CD4-positive, alpha-beta T cell treated with Interleukin-6 at 100 ng/mL for 8 hours (primary cell): ENCODE results near the gene PDXDC1.
A peak's percentile ranks its signal among the peaks of the same experiment; 100 is the strongest.
"Not testable (repeated sequence)": the region's sequence is repeated elsewhere in the genome, so short reads cannot be mapped to it uniquely, and the experiment has no call there.

Experiments used
- DNase-seq: peaks from one replicate; pipeline ENCODE4 v3.0.0-alpha.2; 2020; ENCODE audit warnings: mixed read lengths, low spot score

Gene PDXDC1, protein sequence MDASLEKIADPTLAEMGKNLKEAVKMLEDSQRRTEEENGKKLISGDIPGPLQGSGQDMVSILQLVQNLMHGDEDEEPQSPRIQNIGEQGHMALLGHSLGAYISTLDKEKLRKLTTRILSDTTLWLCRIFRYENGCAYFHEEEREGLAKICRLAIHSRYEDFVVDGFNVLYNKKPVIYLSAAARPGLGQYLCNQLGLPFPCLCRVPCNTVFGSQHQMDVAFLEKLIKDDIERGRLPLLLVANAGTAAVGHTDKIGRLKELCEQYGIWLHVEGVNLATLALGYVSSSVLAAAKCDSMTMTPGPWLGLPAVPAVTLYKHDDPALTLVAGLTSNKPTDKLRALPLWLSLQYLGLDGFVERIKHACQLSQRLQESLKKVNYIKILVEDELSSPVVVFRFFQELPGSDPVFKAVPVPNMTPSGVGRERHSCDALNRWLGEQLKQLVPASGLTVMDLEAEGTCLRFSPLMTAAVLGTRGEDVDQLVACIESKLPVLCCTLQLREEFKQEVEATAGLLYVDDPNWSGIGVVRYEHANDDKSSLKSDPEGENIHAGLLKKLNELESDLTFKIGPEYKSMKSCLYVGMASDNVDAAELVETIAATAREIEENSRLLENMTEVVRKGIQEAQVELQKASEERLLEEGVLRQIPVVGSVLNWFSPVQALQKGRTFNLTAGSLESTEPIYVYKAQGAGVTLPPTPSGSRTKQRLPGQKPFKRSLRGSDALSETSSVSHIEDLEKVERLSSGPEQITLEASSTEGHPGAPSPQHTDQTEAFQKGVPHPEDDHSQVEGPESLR

DNA sequence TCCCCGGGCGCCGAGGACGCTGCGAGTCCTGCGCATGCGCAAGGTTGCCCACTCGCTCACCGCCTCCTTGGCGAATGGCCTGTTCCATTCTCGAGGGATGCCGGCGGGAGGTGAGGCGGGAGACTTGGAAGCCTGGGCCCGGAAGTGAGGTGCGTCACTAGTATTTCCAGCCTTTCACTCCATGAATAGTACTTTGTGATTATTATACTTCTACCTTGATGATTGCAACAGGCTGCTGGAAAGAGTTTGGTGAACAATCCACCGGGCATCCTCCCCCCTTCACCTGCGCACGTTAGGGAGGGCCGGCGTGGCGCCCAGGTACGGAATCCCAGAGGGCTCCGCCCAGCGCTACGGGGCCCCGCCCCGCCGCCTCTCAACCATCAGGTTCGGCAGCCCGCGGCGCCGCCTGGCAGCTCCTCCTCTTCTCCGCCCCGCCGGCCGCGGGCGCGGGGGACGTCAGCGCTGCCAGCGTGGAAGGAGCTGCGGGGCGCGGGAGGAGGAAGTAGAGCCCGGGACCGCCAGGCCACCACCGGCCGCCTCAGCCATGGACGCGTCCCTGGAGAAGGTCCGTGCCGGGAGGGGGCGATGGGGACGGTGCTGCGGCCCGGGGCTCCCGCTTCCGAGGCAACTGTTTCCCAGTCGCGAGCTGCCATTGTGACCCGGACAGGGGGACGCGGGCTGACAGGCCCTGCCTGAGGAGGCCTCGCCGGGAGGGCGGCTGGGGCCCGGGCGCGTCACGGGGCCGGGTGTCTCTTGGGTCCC is at the start of gene PDXDC1:
PDXDC1 (plus strand) TSS at position 371 of the 762 bp plus-strand sequence; CDS start at position 545, 174 bp downstream.
- peak; percentile 95 for DNase-seq

DNA sequence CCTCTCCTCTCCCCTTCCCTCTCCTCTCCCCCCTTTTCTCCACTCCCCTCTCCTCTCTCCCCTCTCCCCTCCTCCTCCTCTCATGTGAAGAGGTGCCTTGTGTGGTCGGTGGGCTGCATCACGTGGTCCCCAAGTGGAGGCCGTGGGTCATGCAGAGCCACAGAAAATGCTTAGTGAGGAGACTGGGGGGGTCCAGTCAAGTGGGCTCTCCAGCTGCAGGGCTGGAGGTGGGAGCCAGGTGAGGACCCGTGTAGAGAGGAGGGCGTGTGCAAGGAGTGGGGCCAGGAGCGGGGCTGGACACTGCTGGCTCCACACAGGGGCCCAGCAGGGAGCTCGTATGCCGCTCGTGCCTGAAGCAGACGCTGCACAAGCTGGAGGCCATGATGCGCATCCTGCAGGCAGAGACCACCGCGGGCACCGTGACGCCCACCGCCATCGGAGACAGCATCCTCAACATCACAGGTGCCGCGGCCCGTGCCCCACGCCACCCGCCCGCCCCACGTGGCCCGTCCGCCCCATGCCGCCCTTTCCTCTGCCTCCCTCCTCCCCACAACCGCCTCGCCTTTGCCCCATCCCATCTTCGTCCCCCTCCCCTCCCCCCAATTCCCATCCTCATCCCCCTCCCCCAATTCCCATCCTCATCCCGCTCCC is 46.6 kb upstream of the PDXDC1 start:
- DNase-seq, result peak; percentile 0

DNA sequence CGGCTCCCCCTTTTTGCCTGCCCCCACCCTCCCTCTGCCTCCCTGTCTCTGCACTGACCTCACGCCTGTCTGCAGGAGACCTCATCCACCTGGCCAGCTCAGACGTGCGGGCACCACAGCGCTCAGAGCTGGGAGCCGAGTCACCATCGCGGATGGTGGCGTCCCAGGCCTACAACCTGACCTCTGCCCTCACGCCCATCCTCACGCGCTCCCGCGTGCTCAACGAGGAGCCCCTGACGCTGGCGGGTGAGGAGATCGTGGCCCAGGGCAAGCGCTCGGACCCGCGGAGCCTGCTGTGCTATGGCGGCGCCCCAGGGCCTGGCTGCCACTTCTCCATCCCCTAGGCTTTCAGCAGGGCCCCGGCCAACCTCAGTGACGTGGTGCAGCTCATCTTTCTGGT is 45.6 kb upstream of the PDXDC1 start:
- DNase-seq, result not testable (repeated sequence)

DNA sequence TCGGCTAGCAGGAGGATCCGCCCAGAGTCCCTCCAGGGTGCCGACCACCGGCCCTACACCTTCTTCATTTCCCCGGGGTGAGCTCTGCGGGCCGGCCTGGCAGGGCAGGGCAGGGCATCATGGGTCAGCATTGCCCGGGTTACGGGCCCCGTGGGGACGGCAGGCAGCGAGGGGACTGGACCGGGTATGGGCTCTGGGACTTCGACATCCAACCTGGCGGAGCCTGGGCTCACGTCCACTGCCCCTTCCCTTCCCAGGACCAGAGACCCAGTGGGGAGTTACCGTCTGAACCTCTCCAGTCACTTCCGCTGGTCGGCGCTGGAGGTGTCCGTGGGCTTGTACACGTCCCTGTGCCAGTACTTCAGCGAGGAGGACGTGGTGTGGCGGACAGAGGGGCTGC is 44.6 kb upstream of the PDXDC1 start:
- DNase-seq, result not testable (repeated sequence)

DNA sequence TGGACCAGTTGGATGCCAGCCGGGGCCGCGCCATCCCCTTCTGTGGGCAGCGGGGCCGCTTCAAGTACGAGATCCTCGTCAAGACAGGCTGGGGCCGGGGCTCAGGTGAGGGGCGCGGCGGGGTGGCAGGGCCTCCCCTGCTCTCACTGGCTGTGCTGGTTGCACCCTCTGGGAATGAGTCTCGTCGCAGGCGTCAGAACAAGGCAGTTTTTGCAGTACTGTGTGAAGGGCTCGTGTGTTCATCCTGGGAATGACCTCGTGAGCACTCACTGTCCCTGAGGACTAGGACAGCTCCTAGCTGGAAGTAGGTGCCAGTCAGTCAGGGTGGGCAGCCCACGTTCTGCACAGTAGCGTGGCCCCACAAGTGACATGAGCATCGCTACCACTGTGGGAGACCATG is 43.9 kb upstream of the PDXDC1 start:
- DNase-seq, result not testable (repeated sequence)

DNA sequence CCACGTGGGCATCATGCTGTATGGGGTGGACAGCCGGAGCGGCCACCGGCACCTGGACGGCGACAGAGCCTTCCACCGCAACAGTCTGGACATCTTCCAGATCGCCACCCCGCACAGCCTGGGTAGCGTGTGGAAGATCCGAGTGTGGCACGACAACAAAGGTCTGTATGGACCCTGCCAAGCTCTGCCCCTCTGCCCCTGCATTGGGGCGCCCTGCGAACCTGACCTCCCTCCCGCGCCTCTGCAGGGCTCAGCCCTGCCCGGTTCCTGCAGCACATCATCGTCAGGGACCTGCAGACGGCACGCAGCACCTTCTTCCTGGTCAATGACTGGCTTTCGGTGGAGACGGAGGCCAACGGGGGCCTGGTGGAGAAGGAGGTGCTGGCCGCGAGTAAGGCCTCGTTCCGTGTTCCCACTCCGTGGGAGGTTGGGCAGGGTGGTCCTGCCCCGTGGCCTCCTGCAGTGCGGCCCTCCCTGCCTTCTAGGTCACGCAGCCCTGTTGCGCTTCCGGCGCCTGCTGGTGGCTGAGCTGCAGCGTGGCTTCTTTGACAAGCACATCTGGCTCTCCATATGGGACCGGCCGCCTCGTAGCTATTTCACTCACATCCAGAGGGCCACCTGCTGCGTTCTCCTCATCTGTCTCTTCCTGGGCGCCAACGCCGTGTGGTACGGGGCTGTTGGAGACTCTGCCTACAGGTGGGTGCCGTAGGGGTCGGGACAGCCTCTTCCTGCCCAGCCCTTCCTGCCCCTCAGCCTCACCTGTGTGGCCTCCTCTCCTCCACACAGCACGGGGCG is 42.0 kb upstream of the PDXDC1 start:
- not testable (repeated sequence) for DNase-seq

DNA sequence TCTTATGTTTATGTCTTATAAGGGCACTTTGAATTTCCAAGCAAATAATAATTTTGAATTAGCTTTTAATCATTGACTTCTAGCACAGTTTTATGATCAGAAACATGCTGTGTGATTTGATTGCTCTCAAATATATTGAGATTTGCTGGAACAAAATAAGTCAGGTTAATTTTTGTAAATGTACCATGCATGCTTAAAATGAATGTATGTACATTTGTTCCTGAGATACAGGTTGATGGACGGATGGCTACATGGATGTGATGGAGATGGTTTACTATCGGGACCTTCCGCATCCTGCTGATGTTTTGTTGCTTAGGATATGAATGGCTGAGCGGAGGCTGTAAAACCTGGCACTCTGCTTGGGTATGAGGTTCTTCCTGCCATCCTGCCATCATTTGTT is 37.7 kb upstream of the PDXDC1 start, which contains the start of gene NPIPA1:
NPIPA1 (plus strand) TSS at position 301 of the 400 bp plus-strand sequence; CDS start at position 301, 0 bp downstream.
- DNase-seq, result not testable (repeated sequence)

DNA sequence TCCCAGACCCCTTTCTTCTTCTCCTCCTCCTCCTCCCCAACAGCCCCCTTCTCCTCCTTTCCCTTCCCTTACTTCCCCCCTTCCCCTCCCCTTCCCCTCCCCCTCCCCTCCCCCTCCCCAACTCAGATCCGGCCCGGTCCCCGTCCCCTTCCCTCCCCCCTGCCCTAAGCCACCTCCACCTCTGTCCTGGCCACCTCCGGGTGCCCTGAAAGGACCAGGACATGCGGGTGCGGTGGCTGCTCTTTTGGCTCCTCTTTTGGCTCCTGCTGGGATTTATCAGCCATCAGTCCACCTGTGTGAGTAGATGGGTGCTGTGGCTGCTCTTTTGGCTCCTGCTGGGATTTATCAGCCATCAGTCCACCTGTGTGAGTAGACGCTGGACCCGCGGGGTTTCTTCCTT is 36.8 kb upstream of the PDXDC1 start:
- not testable (repeated sequence) for DNase-seq

DNA sequence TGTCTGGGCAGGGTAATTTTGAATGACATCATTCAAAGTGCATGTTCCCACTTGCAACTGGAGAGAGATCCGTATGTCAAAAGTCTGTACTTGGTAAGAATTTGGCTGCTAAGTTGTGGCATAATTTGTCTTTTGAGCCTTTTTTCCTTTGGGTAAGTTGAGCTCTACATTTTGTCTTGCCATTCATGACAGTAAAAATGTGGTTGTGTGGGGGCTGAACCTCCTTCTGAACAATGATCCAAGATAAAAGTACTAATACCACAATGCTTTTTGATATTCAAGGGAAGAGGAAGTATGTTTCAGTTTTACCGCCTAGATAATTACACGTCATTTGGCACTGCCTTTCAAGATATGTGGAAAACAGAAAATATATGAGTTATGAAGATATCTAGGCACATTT is 32.1 kb upstream of the PDXDC1 start:
- DNase-seq, result not testable (repeated sequence)

DNA sequence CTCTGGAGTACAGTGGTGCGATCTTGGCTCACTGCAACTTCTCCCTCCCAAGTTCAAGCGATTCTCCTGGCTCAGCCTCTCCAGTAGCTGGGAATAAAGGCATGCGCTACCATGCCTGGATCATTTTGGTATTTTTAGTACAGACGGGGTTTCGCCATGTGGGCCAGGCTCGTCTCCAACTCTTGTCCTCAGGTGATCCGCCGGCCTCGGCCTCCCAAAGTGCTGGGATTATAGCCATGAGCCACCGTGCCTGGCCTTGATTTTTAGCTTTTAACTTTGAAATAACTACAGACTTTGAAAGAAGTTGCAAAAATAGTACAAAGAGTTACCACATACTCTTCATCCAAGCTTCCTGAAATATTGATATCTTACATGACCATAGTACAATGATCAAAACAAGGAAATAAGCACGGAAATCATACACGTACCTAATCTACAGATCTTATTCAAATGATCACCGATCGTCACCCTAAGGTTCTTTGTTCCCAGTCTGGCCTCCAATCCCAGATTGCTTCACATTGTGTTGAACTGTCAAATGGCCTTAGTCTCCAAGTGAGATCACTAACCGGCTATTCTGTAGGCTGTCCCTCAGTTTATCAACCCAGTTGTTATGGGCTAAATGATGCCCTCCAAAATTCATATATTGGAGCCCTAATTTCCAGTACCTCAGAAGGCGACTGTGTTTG is 19.1 kb upstream of the PDXDC1 start:
- no peak for DNase-seq

DNA sequence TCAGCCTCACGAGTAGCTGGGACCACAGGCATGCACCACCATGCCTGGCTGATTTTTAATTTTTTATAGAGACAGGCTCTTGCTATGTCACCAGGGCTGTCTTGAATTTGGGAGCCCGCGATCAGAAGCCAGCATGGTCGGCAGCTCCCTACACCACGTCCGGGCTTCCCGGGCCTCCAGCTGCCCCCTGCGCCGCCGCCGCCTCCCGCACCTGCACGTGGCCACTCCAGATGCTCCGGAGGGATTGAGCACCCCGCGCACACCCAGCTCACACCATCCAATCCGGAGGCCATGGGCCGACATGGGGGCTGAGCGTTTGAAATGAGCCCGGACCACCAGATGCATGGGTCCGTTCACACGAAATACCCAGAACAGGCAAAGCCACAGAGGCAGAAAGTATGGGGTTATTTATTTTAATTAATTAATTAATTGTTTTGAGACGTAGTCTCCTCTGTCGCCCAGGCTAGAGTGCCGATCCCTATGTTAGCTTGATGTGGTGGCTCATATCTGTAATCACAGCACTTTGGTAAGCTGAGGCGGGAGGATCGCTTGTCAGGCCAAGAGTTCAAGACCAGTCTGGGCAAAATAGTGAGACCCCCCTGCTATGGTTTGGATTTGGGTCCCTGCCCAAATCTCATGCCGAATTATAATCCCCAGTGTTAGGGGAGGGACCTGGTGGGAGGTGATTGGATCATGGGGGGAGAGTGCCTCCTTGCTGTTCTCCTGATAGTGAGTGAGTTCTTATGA is 17.1 kb upstream of the PDXDC1 start:
- DNase-seq, result no peak

DNA sequence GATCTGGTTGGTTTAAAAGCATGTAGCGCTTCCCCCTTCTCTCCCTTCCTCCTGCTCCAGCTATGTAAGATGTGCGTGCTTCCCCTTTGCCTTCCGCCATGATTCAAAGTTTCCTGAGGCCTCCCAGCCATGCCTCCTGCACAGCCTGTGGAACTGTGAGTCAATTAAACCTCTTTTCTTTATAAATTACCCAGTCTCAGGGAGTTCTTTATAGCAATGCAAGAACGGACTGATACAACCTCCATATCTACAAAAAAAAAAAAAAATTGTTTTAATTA is 16.6 kb upstream of the PDXDC1 start:
- DNase-seq, result no peak

DNA sequence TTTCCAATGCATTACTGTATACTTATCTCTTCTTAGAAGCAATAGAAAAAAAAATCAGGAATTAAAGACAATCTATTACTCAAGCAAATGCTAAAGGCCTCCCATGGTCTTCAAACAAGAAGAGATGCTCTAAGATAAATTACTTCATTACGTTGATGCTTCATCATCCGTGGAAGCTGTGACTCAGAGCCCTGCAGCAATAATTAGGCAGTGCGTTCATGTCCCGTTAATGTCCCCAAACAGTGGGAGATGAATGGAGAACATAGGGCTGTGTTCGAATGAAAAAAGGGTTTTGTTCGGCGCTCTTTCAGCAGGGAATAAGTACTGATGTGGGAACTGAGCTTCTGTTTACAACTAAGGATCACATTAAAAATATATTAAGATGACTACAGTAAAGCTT is 15.9 kb upstream of the PDXDC1 start:
- no peak for DNase-seq

DNA sequence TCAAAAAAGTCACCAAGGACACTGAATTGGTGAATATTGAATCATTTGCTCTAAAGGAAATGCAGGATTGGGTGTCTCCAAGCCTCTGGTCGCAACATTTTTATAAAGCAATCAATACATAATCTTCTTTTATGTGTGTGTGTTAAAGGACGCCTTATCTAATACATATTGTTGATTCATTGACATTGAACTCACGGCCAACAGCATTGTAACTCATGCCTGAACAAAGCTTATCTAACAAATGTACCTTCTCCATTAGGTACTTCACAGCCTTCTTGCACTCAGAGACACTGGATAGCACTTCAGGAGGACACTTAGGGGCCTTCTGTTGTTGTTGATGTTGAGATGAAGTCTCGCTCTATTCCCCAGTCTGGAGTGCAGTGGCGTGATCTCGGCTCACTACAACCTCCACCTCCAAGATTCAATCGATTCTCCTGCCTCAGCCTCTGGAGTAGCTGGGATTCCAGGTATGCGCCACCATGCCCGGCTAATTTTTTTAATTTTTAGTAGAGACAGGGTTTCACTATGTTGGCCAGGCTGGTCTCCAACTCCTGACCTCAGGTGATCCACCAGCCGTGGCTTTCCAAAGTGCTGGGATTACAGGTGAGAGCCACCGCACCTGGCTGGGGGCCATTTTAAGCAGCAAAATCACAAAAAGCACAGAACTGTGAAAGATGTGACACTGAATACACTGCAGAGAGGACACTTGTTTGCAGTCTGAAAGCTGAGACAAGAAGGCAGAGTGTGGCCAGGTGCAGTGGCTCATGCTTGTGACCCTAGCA is 13.2 kb upstream of the PDXDC1 start:
- DNase-seq, result no peak

DNA sequence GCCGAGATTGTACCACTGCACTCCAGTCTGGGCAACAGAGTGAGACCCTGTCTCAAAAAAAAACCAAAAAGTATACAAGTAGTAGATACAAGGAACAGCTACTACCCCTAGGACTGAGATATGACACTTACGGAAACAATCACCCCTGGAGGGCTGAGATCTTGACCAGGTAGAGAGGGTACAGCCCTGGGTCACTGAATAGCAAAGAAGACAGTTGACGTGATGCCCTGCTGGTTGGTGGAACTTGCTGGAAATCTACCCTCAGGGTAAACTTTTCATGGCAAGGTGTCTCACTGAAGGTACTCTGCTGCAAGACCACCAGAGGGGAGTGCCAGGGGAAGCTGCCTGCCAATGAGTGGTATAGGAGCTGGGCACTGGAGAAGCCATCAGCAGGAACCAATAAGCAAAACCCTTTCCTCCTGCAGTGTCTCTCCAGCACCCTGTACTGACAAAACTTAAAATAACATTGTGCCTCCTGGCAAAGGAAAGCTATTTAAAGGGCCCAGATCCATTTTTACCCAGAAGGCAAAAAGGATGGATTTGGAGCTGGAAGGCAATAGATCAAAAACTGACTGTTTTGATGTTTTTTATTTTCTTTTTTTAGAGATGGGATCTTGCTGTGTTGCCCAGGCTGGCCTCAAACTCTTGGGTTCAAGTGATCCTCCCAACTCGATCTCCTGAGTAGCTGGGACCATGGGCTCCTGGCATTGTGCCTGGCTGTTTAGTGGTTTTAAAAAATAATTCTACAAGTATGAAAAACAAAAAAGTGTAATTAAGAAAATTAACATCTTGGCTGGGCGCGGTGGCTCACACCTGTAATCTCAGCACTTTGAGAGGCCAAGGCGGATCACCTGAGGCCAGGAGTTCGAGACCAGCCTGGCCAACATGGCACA is 11.3 kb upstream of the PDXDC1 start:
- DNase-seq, result no peak

DNA sequence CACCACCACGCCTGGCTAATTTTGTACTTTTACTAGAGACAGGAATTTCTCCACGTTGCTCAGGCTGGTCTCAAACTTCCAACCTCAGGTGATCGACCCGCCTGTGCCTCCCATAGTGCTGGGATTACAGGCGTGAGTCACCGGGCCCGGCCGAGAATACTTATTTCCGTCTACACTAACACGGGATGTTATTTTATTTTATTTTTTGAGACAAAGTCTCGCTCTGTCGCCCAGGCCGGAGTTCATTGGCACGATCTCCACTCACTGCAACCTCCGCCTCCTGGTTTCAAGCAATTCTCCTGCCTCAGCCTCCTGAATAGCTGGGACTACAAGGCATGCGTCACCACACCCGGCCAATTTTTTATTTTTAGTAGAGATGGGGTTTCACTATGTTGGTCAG is 9.5 kb upstream of the PDXDC1 start:
- DNase-seq, result no peak

DNA sequence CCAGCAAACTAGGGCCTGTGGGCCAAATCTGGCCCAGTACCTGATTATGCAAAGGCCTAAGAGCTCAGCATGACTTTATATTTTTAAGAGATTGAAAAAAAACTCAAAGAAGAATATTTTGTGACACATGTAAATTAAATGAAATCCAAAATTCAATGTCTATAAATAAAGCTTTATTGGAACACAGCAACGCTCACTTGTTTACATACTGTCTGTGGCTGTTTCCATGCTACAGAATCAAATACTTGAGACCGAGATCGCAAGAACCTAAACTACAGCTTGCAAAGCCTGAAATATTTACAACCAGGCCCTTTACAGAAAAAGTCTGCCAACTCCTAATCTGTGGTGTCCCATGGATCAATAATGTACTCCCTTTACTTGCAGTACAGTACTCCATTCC is 5.0 kb upstream of the PDXDC1 start:
- not testable (repeated sequence) for DNase-seq

DNA sequence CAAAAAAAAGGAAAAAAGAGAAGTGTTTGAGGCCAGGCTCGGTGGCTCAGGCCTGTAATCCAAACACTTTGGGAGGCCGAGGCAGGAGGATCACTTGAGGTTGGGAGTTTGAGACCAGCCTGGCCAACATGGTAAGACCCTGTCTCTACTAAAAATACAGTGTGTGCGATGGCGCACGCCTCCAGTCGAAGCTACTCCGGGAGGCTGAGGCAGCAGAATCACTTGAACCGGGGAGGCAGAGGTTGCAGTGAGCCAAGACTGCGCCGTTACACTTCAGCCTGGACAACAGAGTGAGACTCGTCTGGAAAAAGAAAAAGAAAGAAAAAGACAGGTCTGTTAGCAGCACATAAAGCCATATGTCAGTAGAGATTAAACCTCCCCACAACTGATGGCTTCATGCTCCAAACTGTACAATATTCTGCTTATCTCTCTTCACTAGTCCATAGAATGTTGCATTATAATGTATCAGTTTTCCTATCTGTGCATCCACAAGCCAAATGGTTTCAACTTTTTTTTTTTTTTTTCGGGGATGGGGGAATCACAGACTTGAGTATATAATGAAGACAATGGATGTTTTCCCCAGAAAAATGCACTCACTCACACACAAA is 3.1 kb upstream of the PDXDC1 start:
- not testable (repeated sequence) for DNase-seq
